GM12878 (cell line): Measurements from ENCODE around the gene GMCL1. TPM values are rescaled to one million over a fixed set of nuclear protein-coding genes. Genes with fewer than 3 reads are reported as not detected.

ENCODE experiments used
- CEBPZ ChIP-seq: fragments of 150-350 bp; IDR thresholded peaks from 2 replicates; pipeline ENCODE4 v1.6.1; 2016; ENCODE audit warnings: low read depth, low read length
- EED ChIP-seq: sonication (generic); IDR thresholded peaks from 2 replicates; pipeline ENCODE4 v1.6.1; 2016; ENCODE audit warnings: antibody characterized with exemption, low read depth
- IKZF1 ChIP-seq: fragments of 450-650 bp; conservative IDR thresholded peaks from 2 replicates; pipeline ENCODE4 v1.6.1; 2017; ENCODE audit warnings: antibody characterized with exemption, mild to moderate bottlenecking
- KDM1A ChIP-seq: fragments of 200-600 bp; sonication (generic); IDR thresholded peaks from 2 replicates; pipeline ENCODE4 v1.6.1; 2016; ENCODE audit warnings: borderline replicate concordance
- KLF5 ChIP-seq: fragments of 450-650 bp; IDR thresholded peaks from 2 replicates; pipeline ENCODE4 v1.6.1; 2014; ENCODE audit warnings: mild to moderate bottlenecking; ENCODE audit not compliant: partially characterized antibody
- MYC ChIP-seq: IDR thresholded peaks from 2 replicates; pipeline ENCODE4 v1.6.1; 2011; ENCODE audit warnings: mild to moderate bottlenecking, low read length, moderate library complexity, inconsistent platforms; ENCODE audit not compliant: insufficient read depth, insufficient replicate concordance, insufficient read length, severe bottlenecking
- NBN ChIP-seq: fragments of 450-650 bp; IDR thresholded peaks from 2 replicates; pipeline ENCODE4 v1.6.1; 2016
- PAX8 ChIP-seq: fragments of 450-650 bp; IDR thresholded peaks from 2 replicates; pipeline ENCODE4 v1.6.1; 2017; ENCODE audit warnings: mild to moderate bottlenecking, moderate library complexity
- PKNOX1 ChIP-seq: fragments of 450-650 bp; IDR thresholded peaks from 2 replicates; pipeline ENCODE4 v1.6.1; 2016; ENCODE audit warnings: mild to moderate bottlenecking
- POU2F2 ChIP-seq: IDR thresholded peaks from 3 replicates; pipeline ENCODE4 v1.6.1; 2011; ENCODE audit warnings: low read depth, mild to moderate bottlenecking, low read length, borderline replicate concordance
- RAD51 ChIP-seq: fragments of 450-650 bp; IDR thresholded peaks from 2 replicates; pipeline ENCODE4 v1.6.1; 2016; ENCODE audit warnings: moderate library complexity, mild to moderate bottlenecking, inconsistent platforms
- YBX1 ChIP-seq: fragments of 450-650 bp; IDR thresholded peaks from 2 replicates; pipeline ENCODE4 v1.6.1; 2016; ENCODE audit warnings: antibody characterized with exemption
- ZNF592 ChIP-seq: fragments of 450-650 bp; IDR thresholded peaks from 2 replicates; pipeline ENCODE4 v1.6.1; 2017; ENCODE audit warnings: mild to moderate bottlenecking, moderate library complexity
- polyA plus RNA-seq, 11 experiments: library from polyadenylated mRNA; depleted of rRNA in 4 of 11; unstranded in 6 of 11; stranded (reverse) in 5 of 11; fragments of >200 nt; fragmentation: Nextera tagmentation in 4 of 11; fragmentation: Illumina TruSeq in 1 of 11; extraction: Ambion mirVana in 4 of 11; extraction: Trizol in 1 of 11; gene quantifications; 1 replicate in 1 of 11; 2 replicates in 10 of 11; pipeline versions ENCODE4 v1.2.1 to v1.2.3, GENCODE V29; 2011 to 2016; ENCODE audit warnings: inconsistent platforms in 2 of 11, missing spikeins in 2 of 11, low read depth in 1 of 11
- total RNA-seq, 4 experiments: library from RNA; depleted of rRNA in 3 of 4; stranded (reverse); fragments of >200 nt in 3 of 4; fragmentation: Illumina TruSeq in 1 of 4; extraction: Trizol in 1 of 4; gene quantifications; 2 replicates each; pipeline versions ENCODE4 v1.2.1 to v1.2.3, GENCODE V29; 2013 to 2021
- TF ChIP-seq, protein P1 (sequence below): fragments of 450-650 bp; IDR thresholded peaks from 2 replicates; pipeline ENCODE4 v1.6.1; 2016; ENCODE audit warnings: mild to moderate bottlenecking, moderate library complexity, borderline replicate concordance
- TF ChIP-seq, protein P2 (sequence below): fragments of 450-650 bp; IDR thresholded peaks from 2 replicates; pipeline ENCODE4 v1.6.1; 2014; ENCODE audit warnings: mild to moderate bottlenecking

Gene GMCL1
- total and polyA plus RNA-seq, 10 of the 15 experiments (the other 5 are each of a cell fraction or from before 2014, with no cell fraction given) = 3.7 to 21.4 (median 12.3) TPM

DNA sequence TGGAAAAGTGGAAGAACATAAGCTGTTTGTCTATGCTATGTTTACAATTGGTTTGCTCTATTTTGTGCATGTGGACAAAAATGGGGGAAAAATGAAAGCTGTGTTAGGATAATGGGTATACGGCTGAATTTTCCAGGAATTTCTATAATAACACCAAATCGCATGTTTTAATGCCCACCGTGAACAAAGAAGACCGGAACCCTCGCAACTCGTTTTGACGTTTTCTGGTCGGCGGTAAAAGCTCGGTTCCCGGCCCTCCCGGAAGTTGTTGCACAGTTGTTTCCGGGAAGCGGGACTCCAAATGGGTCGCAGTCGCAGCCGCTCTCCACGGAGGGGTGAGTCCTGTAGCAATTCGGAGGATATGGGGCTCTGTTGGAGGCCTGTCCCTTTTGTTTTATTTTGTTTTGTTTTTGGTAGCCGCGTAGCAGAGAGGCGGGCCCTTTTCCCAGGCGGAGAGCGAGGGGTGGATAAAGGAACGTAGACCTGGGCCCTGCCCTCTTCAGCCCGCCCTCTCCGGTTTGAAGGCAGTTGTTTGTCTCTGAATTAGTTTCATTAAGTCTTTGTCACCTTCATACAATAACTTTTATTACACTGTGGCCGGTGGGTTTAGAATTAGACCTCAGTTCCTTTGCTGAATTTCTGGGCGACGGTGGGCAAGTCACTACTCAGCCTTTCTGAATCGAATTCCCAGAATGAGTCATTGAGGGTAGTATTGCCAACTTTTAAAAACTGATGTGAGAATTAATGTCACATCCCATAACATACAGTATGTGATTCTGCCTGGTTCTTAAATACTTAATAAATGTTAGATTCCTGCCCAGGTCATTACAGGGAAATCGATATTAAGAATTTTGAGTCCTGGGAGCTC lies 64.5 kb downstream of the GMCL1 start, which contains the start of gene SNRNP27 (continued):
- TF ChIP-seq ZNF592 (no peak), NBN (peak; percentile 86), KLF5 (no peak), POU2F2 (peak; percentile 79; the same call in 2 of the 3 replicates), YBX1 (no peak), IKZF1 (peak; percentile 79), PKNOX1 (peak; percentile 26; the same call in 1 of the 2 replicates), KDM1A (no peak), EED (no peak), CEBPZ (no peak), RAD51 (no peak), MYC (no peak), PAX8 (no peak)
- TF ChIP-seq, protein P1, sequence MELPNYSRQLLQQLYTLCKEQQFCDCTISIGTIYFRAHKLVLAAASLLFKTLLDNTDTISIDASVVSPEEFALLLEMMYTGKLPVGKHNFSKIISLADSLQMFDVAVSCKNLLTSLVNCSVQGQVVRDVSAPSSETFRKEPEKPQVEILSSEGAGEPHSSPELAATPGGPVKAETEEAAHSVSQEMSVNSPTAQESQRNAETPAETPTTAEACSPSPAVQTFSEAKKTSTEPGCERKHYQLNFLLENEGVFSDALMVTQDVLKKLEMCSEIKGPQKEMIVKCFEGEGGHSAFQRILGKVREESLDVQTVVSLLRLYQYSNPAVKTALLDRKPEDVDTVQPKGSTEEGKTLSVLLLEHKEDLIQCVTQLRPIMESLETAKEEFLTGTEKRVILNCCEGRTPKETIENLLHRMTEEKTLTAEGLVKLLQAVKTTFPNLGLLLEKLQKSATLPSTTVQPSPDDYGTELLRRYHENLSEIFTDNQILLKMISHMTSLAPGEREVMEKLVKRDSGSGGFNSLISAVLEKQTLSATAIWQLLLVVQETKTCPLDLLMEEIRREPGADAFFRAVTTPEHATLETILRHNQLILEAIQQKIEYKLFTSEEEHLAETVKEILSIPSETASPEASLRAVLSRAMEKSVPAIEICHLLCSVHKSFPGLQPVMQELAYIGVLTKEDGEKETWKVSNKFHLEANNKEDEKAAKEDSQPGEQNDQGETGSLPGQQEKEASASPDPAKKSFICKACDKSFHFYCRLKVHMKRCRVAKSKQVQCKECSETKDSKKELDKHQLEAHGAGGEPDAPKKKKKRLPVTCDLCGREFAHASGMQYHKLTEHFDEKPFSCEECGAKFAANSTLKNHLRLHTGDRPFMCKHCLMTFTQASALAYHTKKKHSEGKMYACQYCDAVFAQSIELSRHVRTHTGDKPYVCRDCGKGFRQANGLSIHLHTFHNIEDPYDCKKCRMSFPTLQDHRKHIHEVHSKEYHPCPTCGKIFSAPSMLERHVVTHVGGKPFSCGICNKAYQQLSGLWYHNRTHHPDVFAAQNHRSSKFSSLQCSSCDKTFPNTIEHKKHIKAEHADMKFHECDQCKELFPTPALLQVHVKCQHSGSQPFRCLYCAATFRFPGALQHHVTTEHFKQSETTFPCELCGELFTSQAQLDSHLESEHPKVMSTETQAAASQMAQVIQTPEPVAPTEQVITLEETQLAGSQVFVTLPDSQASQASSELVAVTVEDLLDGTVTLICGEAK = peak; percentile 98
- TF ChIP-seq, protein P2, sequence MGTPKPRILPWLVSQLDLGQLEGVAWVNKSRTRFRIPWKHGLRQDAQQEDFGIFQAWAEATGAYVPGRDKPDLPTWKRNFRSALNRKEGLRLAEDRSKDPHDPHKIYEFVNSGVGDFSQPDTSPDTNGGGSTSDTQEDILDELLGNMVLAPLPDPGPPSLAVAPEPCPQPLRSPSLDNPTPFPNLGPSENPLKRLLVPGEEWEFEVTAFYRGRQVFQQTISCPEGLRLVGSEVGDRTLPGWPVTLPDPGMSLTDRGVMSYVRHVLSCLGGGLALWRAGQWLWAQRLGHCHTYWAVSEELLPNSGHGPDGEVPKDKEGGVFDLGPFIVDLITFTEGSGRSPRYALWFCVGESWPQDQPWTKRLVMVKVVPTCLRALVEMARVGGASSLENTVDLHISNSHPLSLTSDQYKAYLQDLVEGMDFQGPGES = no peak
